Adipose tissue (tissue), 3 donors: Measurements from ENCODE around the gene PKHD1. TPM values are rescaled to one million over a fixed set of nuclear protein-coding genes. Genes with fewer than 3 reads are reported as not detected.

Experiments
- H3K27ac ChIP-seq: one replicate; pipeline ENCODE4 v1.5.1; 2013; ENCODE audit warnings: low read depth, low read length
- WGBS, 3 donors: extraction: QIAGEN DNeasy Blood & Tissue Kit; methylation state at CpG; one replicate each; pipeline ENCODE4 v1.1.7; 2013; 5-methylcytosine and 5-hydroxymethylcytosine counted together
- polyA plus RNA-seq, 3 donors: library from polyadenylated mRNA; stranded (reverse); fragments of 200-250 nt; gene quantifications; one replicate each; pipeline ENCODE4 v1.2.3, GENCODE V29; 2013
- donor health status: healthy with polysubstance abuse.
- donor health status: Bipolar disorder and iron deficiency.
- donor health status: healthy.

Gene PKHD1
- polyA plus RNA-seq, 3 donors, result 0.01 to 3.3 TPM; not detected in 1

DNA sequence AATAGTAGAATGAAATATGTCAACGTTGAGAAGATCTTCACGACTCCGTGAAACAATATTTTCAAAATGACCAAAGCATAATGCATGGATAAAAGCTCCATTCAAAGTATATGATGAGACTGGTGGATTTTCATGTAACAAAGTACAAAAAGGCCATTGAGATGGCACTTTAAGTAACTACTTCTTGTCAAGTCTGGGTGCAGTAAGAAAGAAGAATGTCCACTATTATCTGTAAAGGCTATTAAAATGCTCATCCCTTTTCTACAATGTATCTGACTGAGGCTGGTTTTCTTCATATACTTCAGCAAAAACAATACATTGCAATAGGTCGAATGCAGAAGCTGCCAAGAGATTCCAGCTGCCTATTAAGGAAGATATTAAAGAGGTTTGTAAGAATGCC lies 457.4 kb downstream of the PKHD1 start:
- 76 to 83% (median 79%) methylated on average over 4 of the region's 4 CpGs for WGBS, 3 donors
- no peak overlapping the region for H3K27ac ChIP-seq

- WGBS, 3 donors, result 53 to 83% (median 70%) methylated on average over 1 of the region's 1 CpG
- no peak overlapping the region for H3K27ac ChIP-seq
Measured at GRCh38 chr6:51626391-51626790, 461.0 kb downstream of the PKHD1 start.

- 90 to 92% (median 91%) methylated on average over 4 of the region's 4 CpGs for WGBS, 3 donors
- no peak overlapping the region for H3K27ac ChIP-seq
Measured at GRCh38 chr6:51625566-51625965, 461.8 kb downstream of the PKHD1 start.

DNA sequence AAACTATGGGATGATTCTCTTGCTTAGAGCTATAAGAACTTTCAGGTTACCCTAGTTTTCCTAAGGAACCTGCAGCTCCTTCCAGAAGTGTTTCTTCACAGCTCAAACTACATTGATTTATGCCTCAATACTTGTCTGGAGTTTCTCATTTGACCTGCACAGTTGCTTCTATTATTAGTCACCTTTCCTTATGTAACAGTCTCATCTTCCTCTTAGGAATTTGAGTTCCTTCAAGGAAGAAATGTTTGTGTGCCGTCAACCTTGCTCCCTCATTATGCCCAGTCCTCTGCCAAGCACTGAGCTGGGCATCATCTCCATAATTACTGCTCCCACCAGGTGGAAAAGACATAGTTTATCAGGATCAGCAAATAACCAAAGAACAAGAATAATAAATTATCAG lies 466.4 kb downstream of the PKHD1 start:
- no peak overlapping the region for H3K27ac ChIP-seq
- 56 to 97% (median 61%) methylated on average over 1 of the region's 1 CpG for WGBS, 3 donors

GRCh38 chr6:51619042-51619799 lies 468.2 kb downstream of the PKHD1 start:
- 64 to 87% (median 86%) methylated on average over 6 of the region's 6 CpGs for WGBS, 3 donors
- H3K27ac ChIP-seq, result no peak overlapping the region

DNA sequence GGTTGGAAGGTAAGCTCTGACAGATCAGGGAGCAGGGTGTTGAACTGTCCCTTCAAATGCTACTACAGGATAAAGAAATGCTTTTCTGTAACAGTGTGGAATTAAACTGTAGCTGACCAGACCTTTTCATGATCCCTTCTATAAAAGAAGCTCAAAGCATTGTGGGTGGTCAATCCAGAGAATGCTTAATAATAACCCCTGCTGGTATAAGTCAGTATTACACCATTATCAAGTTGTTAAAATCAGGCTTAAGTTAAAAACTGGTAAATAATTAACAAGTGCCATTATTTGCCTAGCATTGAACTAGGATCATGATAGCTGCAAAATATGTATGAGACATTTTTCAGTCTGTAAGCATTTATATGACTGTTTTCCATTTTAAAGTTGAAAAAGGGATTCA lies 468.9 kb downstream of the PKHD1 start:
- H3K27ac ChIP-seq, result no peak overlapping the region

- H3K27ac ChIP-seq, result no peak overlapping the region
- 61 to 70% (median 69%) methylated on average over 2 of the region's 2 CpGs for WGBS, 3 donors
Measured at GRCh38 chr6:51617751-51618150, 469.7 kb downstream of the PKHD1 start.

DNA sequence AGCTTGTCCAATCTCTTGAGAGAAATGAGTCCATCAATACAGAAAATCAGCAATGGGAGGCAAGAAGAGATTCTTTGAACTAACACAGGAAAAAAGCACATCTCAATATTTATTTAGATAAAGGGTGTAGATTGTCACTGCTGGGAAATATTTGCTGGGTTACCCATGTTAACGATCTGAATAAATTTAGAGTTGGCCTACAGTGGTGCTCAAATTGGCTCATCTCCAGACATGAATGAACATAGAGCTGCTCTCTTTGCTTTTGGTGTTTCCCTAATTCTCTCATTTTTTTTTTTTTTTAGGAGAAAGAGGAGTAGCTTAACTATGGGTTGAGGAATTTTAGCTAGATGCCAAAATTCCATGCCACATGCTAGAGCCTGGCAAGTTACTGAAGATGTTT lies 471.2 kb downstream of the PKHD1 start:
- H3K27ac ChIP-seq, result no peak overlapping the region
- WGBS, 3 donors, result 34 to 80% (median 74%) methylated on average over 1 of the region's 1 CpG

- H3K27ac ChIP-seq, result no peak overlapping the region
Measured at GRCh38 chr6:51614725-51615124, 472.7 kb downstream of the PKHD1 start.

GRCh38 chr6:51613558-51613957 lies 473.9 kb downstream of the PKHD1 start:
- no peak overlapping the region for H3K27ac ChIP-seq
- 39 to 74% (median 71%) methylated on average over 3 of the region's 3 CpGs for WGBS, 3 donors

- WGBS, 3 donors, result 72 to 83% (median 80%) methylated on average over 4 of the region's 4 CpGs
- no peak overlapping the region for H3K27ac ChIP-seq
Measured at GRCh38 chr6:51608932-51609331, 478.5 kb downstream of the PKHD1 start.

DNA sequence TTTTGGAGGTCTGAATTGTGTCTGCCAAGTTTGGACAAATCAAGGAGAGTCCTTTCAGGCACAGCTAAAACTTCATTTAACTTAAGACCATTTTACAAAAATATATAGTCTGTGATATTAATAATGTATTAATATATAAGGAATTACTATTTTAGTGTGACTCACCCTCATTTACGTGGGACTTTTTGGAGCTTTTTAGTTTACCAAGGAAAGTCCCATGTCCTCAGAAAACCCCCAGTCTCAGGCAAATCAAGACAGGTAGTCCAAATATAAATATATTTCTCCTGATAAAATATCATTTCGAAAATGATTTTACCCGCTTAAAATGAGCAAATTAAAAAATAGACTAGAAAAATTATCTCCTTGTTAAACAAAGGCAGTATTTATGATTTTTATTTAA lies 479.0 kb downstream of the PKHD1 start:
- no peak overlapping the region for H3K27ac ChIP-seq
- WGBS, 3 donors, result 81 to 88% (median 84%) methylated on average over 3 of the region's 3 CpGs

DNA sequence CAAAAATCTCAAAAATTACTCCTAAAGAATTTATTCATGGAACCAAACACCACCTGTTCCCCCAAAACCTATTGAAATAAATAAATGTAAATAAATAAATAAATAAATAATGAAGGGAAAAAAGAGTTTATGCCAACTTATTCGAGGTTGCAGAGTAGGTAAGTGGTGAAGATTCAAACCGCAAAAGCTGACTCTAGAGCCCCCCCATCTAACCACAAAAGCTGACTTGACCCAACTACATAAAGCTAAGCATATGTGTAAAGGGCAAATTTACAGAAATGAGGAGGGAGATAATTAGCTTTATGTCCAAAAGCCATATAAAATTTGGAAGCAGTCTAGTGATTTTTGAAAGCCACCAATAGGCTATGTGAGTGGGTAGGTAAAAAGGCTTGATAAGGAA lies 486.9 kb downstream of the PKHD1 start:
- 81 to 94% (median 88%) methylated on average over 2 of the region's 2 CpGs for WGBS, 3 donors

GRCh38 chr6:51598171-51598570 lies 489.2 kb downstream of the PKHD1 start:
- H3K27ac ChIP-seq, result no peak overlapping the region
- 89 to 93% (median 90%) methylated on average over 18 of the region's 18 CpGs for WGBS, 3 donors

More for the DNA sequence above, 486.9 kb downstream of the PKHD1 start:
- H3K27ac ChIP-seq, result no peak overlapping the region

DNA sequence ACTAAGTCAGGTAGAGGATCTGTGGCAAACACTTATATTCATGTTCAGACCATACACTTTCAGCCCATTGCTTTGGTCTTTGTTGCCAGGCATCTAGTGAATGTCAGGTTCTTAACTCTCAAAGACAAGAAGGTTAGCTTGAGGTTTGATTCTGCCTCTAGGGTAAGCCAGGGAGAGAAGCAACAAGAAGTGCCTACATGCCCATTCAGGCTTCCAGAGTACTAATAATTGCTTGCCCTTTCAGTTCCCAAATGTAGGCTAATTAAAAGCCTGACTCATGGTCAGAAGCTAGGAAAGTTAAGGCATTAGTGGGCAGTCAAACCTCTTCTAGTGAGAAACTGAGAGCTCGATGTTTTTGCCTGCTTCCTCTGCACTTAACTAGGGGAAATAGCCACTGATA lies 492.4 kb downstream of the PKHD1 start:
- WGBS, 3 donors, result 45 to 82% (median 45%) methylated on average over 1 of the region's 1 CpG
- H3K27ac ChIP-seq, result no peak overlapping the region

DNA sequence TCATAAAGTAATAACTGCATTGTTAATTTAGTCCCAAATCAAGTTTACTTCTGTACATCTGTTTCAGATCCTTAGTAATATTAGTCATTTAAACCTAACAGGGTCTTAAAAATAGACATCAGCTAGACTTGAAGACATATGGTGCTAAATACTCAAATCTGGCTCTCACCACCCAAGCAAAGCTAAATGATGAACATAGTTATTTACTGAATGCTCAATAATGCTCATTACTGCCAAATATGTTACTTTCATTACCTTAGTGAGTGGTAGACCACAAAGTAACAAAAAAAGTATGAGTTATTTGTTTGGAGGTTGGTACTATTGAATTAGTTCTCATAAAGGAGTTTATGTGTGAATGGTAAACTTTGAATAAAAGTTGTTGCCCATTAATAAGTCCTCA lies 502.1 kb downstream of the PKHD1 start:
- no peak overlapping the region for H3K27ac ChIP-seq

GRCh38 chr6:51584163-51584562 lies 503.2 kb downstream of the PKHD1 start:
- WGBS, 3 donors, result 75 to 86% (median 79%) methylated on average over 3 of the region's 3 CpGs
- H3K27ac ChIP-seq, result no peak overlapping the region

GRCh38 chr6:51578994-51579393 lies 508.4 kb downstream of the PKHD1 start:
- WGBS, 3 donors, result 67 to 77% (median 72%) methylated on average over 5 of the region's 5 CpGs
- no peak overlapping the region for H3K27ac ChIP-seq

- WGBS, 3 donors, result 65 to 77% (median 73%) methylated on average over 2 of the region's 2 CpGs
- no peak overlapping the region for H3K27ac ChIP-seq
Measured at GRCh38 chr6:51578362-51578761, 509.1 kb downstream of the PKHD1 start.

- WGBS, 3 donors, result 85 to 92% (median 89%) methylated on average over 1 of the region's 1 CpG
- H3K27ac ChIP-seq, result no peak overlapping the region
Measured at GRCh38 chr6:51574040-51574439, 513.4 kb downstream of the PKHD1 start.

GRCh38 chr6:51571168-51571567 lies 516.2 kb downstream of the PKHD1 start:
- H3K27ac ChIP-seq, result no peak overlapping the region
- 92 to 94% (median 93%) methylated on average over 1 of the region's 1 CpG for WGBS, 3 donors
